HG03039 (cell line): ENCODE data around the gene AIRE.
"Not testable (repeated sequence)": the region's sequence is repeated elsewhere in the genome, so short reads cannot be mapped to it uniquely, and the experiment has no call there.

Experiments
- ATAC-seq: cut with Tn5 transposase; IDR thresholded peaks from one replicate; pipeline ENCODE4 v1.9.1; 2021; ENCODE audit warnings: mild to moderate bottlenecking, moderate library complexity; ENCODE audit not compliant: unreplicated experiment

AIRE gene

GRCh38 chr21:44265734-44266270 is 19.9 kb upstream of the AIRE start:
- ATAC-seq = no peak

DNA sequence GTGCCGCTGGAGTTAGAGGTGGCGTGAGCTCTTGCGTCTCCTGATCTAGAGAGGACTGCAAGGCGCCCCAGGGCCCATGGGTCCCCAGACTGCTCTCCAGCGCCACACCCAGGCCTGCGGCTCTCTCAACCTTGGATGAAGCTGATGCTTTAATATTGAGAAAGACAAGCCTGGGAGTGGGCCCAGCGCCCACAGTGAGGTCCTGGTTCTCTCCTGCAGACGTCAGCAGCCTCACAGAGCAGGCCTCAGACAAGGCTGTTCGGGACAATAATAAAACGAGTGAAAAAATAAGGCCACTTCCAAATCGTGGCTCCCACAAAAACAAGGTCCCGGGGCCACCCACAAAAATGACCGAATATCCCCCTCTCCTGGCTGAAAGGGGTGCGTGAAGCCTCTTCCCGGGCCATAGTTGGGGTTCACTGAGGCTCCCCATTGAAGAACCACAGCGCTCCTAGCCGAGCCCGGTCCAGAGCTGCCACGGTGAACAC is 18.0 kb upstream of the AIRE start:
- no peak for ATAC-seq

DNA sequence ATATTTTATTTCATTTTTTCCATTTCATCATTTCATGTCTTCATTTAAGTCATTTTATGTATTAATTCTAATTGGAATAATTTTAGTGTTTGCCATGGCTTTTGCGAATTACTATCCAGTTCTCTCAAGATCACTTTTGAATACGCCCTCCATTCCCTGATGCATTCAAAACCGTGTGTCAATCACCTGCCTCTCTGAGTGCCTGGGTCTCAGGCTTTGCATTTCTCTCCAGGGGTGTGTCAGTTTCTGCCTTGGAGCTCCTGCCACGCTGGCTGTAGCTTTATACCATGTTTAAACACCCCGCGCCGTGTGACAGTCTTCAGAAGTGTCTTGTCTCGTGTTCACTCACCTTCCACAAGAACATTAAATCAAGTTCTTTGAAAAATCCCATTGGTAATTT is 16.6 kb upstream of the AIRE start:
- no peak for ATAC-seq

DNA sequence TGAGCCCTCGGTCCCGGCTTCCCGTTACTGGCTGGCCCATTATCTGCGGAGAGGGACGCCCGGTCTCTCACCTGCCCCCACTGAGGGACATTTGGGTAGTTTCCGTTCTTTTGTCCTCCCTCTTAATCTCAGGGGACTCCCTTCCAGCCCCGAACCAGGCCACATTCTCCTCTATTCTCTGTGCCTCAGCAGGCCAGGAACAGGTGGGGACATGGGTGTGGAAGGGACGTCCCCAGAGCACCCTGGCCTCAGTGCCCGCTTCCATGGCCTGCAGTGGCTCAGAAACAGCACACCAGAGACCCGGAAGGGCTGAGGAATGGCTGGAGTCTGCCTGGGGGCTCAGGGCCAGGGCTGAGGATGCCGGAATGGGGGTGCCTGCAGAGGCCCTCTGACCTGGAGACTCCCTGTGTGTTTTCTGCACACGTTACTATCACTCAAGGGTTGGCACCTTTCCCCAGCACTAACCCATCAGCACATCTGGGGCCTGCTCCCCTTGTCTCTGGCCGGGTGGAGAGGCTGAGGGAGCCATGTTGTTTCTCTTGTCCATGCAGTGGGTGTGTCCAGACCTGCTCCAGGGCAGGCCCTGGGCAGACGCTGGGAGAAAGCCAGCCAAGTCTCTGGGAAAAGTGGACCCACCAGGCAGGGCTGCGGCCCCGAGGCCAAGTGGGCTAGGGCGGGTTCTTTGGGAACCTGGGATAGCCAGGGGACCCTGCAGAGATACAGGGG is 14.0 kb upstream of the AIRE start:
- no peak for ATAC-seq

DNA sequence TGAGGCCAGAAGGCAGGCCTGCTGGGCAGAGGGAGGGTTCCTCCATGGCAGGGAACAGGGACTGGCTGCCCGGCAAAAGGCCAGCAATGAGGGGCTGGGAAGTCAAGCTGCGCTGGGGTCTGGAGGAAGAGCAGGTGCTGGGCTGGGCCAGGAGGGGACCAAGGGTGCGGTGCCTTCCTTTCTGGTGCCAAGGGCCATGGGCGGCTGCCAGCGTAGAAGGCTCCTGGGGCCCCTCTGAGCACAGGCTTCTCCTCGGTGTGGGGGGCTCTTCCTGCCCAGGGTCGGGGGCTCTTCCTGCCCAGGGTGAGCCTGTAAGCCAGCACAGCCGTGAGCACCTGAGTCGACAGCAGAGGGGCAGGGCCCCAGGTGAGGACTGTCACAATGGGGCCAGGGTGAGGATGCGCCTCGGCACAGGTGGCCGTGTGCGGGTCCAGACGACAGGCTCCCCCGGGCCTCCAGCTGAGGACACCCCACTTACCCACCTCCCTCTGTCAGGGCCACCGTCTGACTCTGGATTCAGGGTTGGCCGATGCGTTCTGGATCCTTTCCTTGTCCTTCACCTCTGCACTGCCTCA is 13.3 kb upstream of the AIRE start:
- ATAC-seq = no peak

GRCh38 chr21:44273046-44273445 is 12.6 kb upstream of the AIRE start:
- no peak for ATAC-seq

GRCh38 chr21:44275041-44275440 is 10.6 kb upstream of the AIRE start:
- no peak for ATAC-seq

DNA sequence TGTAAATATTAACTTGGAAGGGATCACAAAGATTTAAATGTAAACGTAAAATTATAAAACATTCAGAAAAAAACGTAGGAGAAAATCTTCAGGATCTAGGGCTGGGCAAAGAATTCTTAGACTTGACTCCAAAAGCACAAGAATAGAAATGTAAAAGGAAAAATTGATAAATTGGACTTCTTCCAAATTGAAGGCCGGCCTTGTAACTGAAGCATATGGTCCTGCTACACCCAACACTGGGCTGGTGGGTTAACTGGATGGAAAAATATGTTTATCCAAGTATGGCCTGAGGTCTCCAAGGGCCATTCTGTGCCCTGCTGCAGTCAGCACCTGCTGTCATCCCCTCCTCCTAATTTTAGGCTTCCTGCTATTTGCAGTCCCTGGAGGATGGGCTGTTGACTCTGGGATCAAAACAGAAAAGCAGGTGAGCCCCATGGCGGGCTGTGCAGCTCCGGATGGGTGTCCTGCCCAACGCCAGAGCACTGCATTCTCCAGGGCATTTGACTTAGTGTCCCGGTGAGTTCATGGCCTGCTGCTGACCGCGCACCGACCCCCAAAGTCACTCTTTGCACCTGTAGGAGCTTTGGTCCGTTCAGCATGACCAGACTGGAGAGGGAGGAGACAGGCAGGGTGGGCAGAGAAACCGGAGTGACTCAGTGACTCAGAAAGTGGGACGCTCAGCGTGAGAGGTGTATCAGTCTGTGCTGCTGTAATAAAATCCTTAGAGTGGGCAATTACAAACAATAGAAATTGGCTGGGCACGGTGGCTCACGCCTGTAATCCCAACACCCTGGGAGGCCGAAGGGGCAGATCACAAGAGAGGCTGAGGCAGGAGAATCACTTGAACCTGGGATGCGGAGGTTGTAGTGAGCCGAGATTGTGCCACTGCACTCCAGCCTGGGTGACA is 6.1 kb upstream of the AIRE start:
- ATAC-seq = no peak

- no peak for ATAC-seq
Measured at GRCh38 chr21:44281801-44282200, 3.9 kb upstream of the AIRE start.

GRCh38 chr21:44282370-44282769 is 3.3 kb upstream of the AIRE start:
- ATAC-seq = no peak

GRCh38 chr21:44283211-44283785 is 2.4 kb upstream of the AIRE start:
- not testable (repeated sequence) for ATAC-seq

DNA sequence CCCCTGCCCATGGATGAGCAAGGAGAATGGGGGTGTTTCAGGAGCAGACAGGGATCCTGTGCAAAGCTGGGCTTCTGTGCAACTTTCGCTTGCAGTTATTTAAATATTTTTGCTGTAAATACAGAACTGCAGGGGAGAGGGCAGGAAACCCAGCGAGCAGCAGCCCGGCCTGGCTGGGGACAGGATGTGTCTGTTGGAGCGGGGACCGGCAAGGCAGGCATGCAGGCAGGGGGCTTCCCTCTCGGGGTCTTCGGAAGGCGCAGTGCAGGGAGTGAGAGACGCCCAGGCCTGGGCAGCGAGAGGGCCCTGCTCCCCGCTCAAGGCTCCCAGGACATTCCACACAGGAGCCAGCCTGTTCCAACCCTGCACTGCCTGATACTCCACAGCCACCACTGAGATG is 1.7 kb upstream of the AIRE start:
- no peak for ATAC-seq

DNA sequence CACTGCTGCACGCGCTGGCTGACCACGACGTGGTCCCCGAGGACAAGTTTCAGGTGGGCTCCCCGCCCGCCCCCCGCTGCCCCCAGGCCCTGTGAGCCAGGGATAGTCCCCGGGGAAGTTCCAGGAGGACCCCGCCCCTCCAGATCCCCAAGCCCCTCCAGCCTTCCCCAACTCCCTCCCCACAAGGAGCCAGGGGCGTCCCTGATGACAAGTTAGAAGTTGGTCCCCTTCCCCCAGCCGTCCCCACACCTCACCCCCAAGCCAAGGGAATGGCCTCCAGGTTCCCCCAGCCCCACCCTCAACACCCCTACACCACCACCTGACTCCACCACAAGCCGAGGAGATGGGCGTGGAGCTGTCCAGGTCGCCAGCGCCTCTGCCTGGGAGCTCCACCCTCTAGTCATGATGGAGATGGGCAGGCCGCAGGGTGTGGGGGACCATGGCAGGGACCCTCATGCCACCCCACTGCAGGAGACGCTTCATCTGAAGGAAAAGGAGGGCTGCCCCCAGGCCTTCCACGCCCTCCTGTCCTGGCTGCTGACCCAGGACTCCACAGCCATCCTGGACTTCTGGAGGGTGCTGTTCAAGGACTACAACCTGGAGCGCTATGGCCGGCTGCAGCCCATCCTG is 525 bp downstream of the AIRE start:
- no peak for ATAC-seq

DNA sequence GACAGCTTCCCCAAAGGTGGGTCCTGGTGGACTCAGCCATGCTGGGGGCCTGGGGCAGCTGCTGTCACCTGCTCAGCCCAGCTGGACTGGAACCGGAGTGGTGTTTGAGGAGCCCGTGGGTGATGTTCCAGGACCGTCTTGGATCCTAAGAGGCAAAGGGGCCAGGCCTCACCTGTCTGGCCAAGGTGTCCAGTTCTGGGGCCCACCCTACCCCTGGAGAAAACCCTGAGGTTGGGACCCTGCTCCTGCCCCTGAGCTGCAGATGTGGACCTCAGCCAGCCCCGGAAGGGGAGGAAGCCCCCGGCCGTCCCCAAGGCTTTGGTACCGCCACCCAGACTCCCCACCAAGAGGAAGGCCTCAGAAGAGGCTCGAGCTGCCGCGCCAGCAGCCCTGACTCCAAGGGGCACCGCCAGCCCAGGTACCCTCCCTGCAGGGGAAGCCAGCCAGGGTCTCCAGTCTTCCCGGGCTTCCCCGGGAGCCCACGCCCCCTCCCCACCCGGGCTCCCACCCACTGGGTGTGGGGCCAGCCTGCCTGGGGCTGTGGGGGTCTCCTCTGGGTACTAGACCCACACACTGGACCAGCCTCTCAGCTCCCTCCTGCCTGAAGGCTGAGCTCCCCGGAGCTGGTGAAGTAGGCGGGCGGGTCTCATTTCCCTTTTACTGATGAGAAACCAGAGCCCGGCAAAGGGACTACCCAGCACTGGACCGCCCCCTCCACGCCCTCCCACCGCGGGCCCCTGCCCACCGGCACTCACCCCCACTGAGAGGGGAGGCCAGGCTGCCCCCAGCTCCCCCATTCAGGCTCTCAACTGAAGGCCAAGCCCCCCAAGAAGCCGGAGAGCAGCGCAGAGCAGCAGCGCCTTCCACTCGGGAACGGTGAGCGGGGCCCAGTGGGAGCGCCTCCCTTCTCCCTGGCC is 1.3 kb downstream of the AIRE start:
- no peak for ATAC-seq

GRCh38 chr21:44288251-44289110 is 2.8 kb downstream of the AIRE start:
- ATAC-seq = no peak

GRCh38 chr21:44289381-44290010 is 3.8 kb downstream of the AIRE start:
- no peak for ATAC-seq

- no peak for ATAC-seq
Measured at GRCh38 chr21:44290327-44291077, 4.8 kb downstream of the AIRE start.
